Activated CD4-positive, alpha-beta T cell treated with anti-CD3 and anti-CD28 coated beads for 36 hours (primary cell): ENCODE measurements around the gene SPR. TPM values are rescaled to one million over a fixed set of nuclear protein-coding genes. Genes with fewer than 3 reads are reported as not detected.

Experiments used
- ATAC-seq: fragments of 200-7000 bp; cut with Tn5 transposase; one replicate; pipeline ENCODE4 v1.10.0; 2021; ENCODE audit warnings: mild to moderate bottlenecking, moderate library complexity
- CTCF ChIA-PET: fragments of 350-600 bp; sonication (Branson Sonifier 250); formaldehyde crosslinking; loops from one replicate; lab custom pipeline; 2021; ENCODE audit warnings: antibody characterized with exemption; lab: Charles Lee
- POLR2A ChIA-PET: fragments of 350-600 bp; sonication (Branson Sonifier 250); formaldehyde crosslinking; loops from one replicate; lab custom pipeline; 2021; ENCODE audit warnings: antibody characterized with exemption, inconsistent platforms; lab: Charles Lee
- DNase-seq: peaks from one replicate; pipeline ENCODE4 v3.0.0-alpha.2; 2020
- H3K27ac Mint-ChIP-seq: one replicate; pipeline ENCODE4 v1.8.0; 2021; ENCODE audit warnings: mixed read lengths
- H3K27me3 Mint-ChIP-seq: one replicate; pipeline ENCODE4 v1.8.0; 2021; ENCODE audit warnings: mixed read lengths
- H3K36me3 Mint-ChIP-seq: one replicate; pipeline ENCODE4 v1.8.0; 2021; ENCODE audit warnings: low read depth, mixed read lengths
- H3K4me1 Mint-ChIP-seq: one replicate; pipeline ENCODE4 v1.8.0; 2021; ENCODE audit warnings: mixed read lengths
- H3K4me3 Mint-ChIP-seq: one replicate; pipeline ENCODE4 v1.8.0; 2021; ENCODE audit warnings: mild to moderate bottlenecking, moderate library complexity, mixed read lengths
- H3K9me3 Mint-ChIP-seq: one replicate; pipeline ENCODE4 v1.8.0; 2021; ENCODE audit warnings: low read depth, mixed read lengths
- intact Hi-C, 2 experiments: fragments of 100-400 bp; cut with DNase I in 1 of 2; cut with micrococcal nuclease in 1 of 2; formaldehyde crosslinking; loops; one replicate each; pipeline versions ENCODE4 v1.14.2 to v1.15.1; 2022 to 2024; cut with DNase I, micrococcal nuclease
- total RNA-seq, 2 experiments: library from RNA; stranded (reverse); gene quantifications; one replicate each; pipeline ENCODE4 v1.2.3, GENCODE V29; 2021

Gene SPR
- total RNA-seq, 2 experiments from 2014 or later = 7.3 to 9.8 TPM

DNA sequence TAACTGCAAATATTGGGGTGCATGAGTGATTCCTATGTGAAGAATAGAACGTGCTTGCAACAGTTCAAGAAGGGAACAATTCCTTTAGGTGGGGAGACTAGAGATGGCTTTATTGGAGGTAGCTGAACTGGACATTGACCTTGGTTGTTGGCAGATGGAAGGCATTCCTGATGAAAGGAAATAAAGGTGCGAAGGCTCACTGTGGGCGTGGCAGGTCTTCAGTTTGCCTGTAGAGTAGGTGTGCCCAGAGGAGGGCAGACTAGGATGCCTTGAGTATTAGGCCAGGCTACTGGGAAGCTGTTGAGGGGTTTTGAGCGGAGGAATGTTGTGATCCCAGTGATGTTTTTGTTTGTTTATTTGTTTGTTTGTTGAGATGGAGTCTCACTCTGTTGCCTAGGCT is 2.8 kb downstream of the SPR start:
- H3K4me3 Mint-ChIP-seq = no peak overlapping the region

DNA sequence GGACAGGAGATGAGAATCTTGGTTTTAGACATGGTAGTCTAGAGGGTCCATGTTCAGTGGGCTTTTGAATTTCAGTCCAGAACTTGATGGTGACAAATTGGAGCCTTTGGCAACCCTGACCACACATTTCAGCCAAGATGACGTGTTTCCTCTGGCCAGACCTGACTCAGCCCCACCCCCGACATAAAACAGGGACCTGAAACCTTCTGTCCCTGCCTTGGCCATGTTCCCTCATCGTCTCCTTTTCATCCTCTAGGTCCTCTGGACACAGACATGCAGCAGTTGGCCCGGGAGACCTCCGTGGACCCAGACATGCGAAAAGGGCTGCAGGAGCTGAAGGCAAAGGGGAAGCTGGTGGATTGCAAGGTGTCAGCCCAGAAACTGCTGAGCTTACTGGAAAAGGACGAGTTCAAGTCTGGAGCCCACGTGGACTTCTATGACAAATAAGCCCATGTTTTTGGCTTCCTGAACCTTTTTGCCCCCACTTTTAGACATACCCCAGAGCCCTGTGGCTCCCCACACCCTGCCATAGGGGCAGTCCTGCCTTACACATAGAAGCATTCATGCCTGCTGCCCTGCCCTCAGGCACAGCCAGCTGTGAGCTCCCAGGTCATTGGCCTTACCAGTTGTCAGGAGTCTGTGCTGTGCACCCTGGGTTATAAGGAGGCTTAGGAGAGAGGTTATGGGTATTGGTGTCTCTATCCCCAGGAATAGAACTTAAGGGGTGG is 4.0 kb downstream of the SPR start:
- ChIA-PET CTCF (interaction anchor here (0.7 to 4.8 kb wide), 8 partner anchors 8 to 286 kb away, joined by 3 to 60 read pairs (median 8); no protein-coding TSS in a partner anchor), POLR2A (no interaction called here)
- no peaks in the 10 kb centered on the region for H3K9me3 Mint-ChIP-seq
- no peak overlapping the region for H3K4me3 Mint-ChIP-seq
- peaks cover 13% of the 10 kb centered on the region for H3K36me3 Mint-ChIP-seq
- DNase-seq = no peak
- H3K4me1 Mint-ChIP-seq = peaks cover 10% of the 10 kb centered on the region
- H3K27me3 Mint-ChIP-seq = peaks cover 48% of the 10 kb centered on the region
- H3K27ac Mint-ChIP-seq = no peak overlapping the region
- no peak for ATAC-seq
- intact Hi-C loops = no loop called here

More for the DNA sequence above, 2.8 kb downstream of the SPR start:
- DNase-seq = no peak
- no peak overlapping the region for H3K27ac Mint-ChIP-seq
- peaks cover 51% of the 10 kb centered on the region for H3K27me3 Mint-ChIP-seq
- H3K9me3 Mint-ChIP-seq = no peaks in the 10 kb centered on the region
- H3K36me3 Mint-ChIP-seq = peaks cover 13% of the 10 kb centered on the region
- ChIA-PET CTCF (interaction anchor here (0.6 to 4.8 kb wide), 5 partner anchors 10 to 288 kb away, joined by 3 to 60 read pairs (median 4); no protein-coding TSS in a partner anchor), POLR2A (no interaction called here)
- peaks cover 10% of the 10 kb centered on the region for H3K4me1 Mint-ChIP-seq
- intact Hi-C loops = loop anchor here in 1 of 2 experiments (5.0 kb wide), 1 partner anchor 182 kb away; the partner anchor contains the start of gene SFXN5
- ATAC-seq = no peak

DNA sequence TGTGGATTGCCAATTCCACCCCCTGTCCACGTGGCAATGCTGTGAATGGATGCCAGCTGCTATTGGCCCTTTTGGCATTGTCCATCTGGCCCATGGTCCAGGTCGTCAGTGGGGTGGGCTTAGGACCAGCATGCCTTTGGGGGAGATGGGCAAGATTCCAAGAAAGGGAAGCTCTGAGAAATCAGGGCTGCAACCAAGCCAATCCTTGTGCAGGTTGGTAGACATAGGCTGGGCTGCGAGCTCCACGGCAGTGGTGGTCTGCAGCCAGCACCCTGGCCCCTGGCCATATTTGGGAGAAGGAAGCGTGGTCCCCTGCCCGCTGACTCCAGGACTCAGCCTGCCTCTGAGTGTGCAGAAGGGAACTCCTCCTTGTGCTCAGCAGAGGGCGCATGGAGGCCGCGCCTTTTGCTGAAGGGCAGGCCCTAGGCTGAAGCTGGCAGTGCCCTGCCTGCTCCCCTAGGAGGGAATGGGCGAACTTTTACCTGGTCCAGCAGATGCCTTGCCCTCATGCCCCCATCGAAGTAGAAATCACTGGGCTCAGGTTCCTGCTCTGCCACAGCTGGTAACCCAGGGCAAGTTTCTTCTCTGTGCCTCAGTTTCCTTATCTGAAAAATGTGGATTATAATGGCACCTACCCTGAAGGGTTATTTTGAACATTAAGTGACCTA is 5.4 kb downstream of the SPR start:
- intact Hi-C loops = loop anchor here (1.0 to 2.0 kb wide), 6 partner anchors 42 to 285 kb away; no protein-coding TSS in a partner anchor
- Mint-ChIP-seq H3K27ac (no peak overlapping the region), H3K4me3 (no peak overlapping the region), H3K4me1 (peaks cover 5% of the 10 kb centered on the region), H3K9me3 (no peaks in the 10 kb centered on the region), H3K36me3 (peaks cover 13% of the 10 kb centered on the region), H3K27me3 (peaks cover 44% of the 10 kb centered on the region)
- ATAC-seq = peak; percentile 93
- CTCF ChIA-PET = interaction anchor here (0.6 to 4.8 kb wide), 23 partner anchors 10 to 1346 kb away, joined by 3 to 60 read pairs (median 5); partner anchors contain the start of gene EMX1
- POLR2A ChIA-PET = no interaction called here
- peak; percentile 81 for DNase-seq

DNA sequence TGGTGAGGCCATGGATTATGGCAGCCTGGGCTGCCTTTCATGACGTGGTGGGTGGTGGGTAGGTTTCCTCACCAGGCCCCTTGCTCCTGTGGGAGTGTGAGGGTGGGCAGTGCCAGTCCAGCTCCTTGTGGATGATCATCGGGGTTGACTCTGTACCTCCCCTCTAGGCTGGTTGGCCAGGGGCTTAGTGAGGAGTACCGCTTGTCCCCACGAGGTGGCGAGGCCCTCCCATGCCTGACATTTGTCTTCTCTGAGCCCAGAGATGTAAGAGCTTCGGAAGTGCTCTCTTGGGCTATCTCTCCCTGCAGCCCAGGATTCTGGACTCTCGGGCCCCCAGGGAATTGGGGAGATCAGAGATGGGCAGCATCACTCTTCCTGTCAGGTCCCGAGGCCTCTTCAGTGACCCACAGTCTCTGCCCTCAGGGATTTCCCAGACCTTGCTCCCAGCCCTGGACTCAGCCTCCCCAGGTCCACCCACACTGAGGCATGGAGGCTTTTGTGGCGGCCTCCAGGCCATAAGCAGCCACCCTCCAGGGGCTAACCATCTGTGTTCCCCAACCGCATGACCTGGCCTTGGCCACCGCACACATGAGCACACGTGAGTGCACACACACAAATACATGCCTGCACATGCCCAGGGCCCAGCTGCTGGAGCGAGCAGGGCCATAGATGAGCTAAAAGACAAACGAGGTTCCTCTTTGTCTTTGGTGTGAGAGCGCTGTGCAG is 6.5 kb downstream of the SPR start:
- POLR2A ChIA-PET = no interaction called here
- peaks cover 45% of the 10 kb centered on the region for H3K27me3 Mint-ChIP-seq
- DNase-seq (peak; percentile 72), ATAC-seq (peak; percentile 70)
- H3K36me3 Mint-ChIP-seq = peaks cover 13% of the 10 kb centered on the region
- intact Hi-C loops = loop anchor here in 1 of 2 experiments (1.0 to 2.0 kb wide), 3 partner anchors 41 to 283 kb away; no protein-coding TSS in a partner anchor
- H3K4me1 Mint-ChIP-seq = no peaks in the 10 kb centered on the region
- H3K27ac Mint-ChIP-seq = no peak overlapping the region
- no peaks in the 10 kb centered on the region for H3K9me3 Mint-ChIP-seq
- H3K4me3 Mint-ChIP-seq = no peak overlapping the region
- CTCF ChIA-PET = interaction anchor here (0.6 to 4.8 kb wide), 21 partner anchors 9 to 319 kb away, joined by 3 to 60 read pairs (median 5); partner anchors contain the start of gene EMX1

DNA sequence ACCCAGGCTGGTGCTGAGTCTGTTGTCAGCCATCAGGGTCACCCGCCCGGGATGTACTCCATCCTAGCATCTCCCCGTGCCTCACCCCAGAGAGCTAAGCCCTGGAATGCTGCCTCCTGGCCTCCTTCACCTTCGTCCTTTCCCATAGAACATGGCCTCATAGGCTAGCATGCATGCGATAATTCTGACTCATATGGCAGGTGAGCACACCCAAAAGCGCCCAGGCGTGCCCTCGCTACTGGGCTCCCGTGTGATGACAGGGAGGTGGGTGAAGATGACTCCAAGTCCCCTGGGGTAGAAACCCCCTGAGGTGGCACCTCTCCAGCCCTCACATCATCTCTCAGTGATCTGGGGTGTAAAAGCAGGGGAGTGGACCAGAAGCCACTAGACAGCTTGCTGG is 7.3 kb downstream of the SPR start:
- H3K27ac Mint-ChIP-seq = no peak overlapping the region
- no peaks in the 10 kb centered on the region for H3K9me3 Mint-ChIP-seq
- no peak overlapping the region for H3K4me3 Mint-ChIP-seq
- ATAC-seq = no peak
- no peaks in the 10 kb centered on the region for H3K4me1 Mint-ChIP-seq
- H3K27me3 Mint-ChIP-seq = peaks cover 40% of the 10 kb centered on the region
- peaks cover 13% of the 10 kb centered on the region for H3K36me3 Mint-ChIP-seq
- intact Hi-C loops = no loop called here
- ChIA-PET CTCF (interaction anchor here (0.6 to 4.8 kb wide), 9 partner anchors 8 to 318 kb away, joined by 3 to 60 read pairs (median 6); partner anchors contain the start of genes EMX1 and SPR), POLR2A (no interaction called here)
- DNase-seq = no peak

DNA sequence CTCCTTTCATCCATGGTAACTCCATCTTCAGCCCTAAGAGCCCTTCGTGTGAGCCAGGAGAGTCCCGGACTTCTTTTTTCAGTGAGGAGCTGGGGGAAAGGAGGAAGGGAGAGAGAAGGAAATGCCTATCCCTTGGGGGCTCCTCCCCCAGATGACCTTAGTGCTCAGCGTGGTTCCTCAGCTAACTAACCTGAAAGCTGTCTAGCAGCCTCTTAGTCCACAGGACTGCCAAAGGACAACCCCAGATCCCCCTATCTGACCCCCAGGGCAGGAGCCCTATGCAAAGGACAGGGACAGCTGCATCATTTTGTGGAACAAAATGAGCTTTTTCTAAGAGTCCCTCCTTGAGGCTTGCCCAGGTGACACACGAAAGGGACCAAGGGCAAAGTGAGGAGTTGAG is 7.9 kb downstream of the SPR start:
- H3K9me3 Mint-ChIP-seq = no peaks in the 10 kb centered on the region
- peaks cover 35% of the 10 kb centered on the region for H3K27me3 Mint-ChIP-seq
- intact Hi-C loops = no loop called here
- ATAC-seq = no peak
- no peaks in the 10 kb centered on the region for H3K4me1 Mint-ChIP-seq
- POLR2A ChIA-PET = no interaction called here
- no peak for DNase-seq
- peaks cover 11% of the 10 kb centered on the region for H3K36me3 Mint-ChIP-seq
- CTCF ChIA-PET = interaction anchor here (0.6 to 3.5 kb wide), 5 partner anchors 8 to 570 kb away, joined by 3 to 27 read pairs (median 6); partner anchors contain the start of genes EMX1 and SPR
- H3K4me3 Mint-ChIP-seq = no peak overlapping the region
- H3K27ac Mint-ChIP-seq = no peak overlapping the region

DNA sequence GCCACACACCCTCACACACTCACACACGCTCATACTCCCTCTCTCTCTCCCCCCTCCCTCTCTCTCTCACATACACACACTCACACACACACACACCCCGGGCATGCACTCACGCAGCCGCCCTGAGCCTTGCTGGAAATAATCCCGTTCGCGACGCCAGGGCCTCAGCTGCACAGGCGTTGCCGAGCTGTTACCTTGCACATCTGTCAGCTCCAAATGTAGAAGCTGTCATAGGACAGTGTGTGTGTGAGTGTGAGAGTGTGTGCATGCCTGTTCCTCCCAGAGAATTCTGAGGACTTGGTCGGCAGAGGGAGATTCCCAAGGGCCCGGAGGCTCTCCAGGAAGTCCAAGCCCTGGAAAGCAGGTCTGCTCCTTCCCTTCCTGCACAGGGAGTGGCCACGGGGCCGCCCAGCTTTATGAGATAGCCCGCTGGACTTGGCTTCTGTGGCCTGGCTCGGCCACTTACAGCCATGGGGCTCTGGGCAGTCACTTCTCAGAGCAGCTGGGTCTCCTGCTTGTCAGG is 8.6 kb downstream of the SPR start:
- POLR2A ChIA-PET = no interaction called here
- peaks cover 37% of the 10 kb centered on the region for H3K27me3 Mint-ChIP-seq
- no peaks in the 10 kb centered on the region for H3K4me1 Mint-ChIP-seq
- CTCF ChIA-PET = interaction anchor here (0.6 to 2.1 kb wide), 4 partner anchors 9 to 571 kb away, joined by 3 to 15 read pairs (median 4); partner anchors contain the start of gene SPR
- H3K36me3 Mint-ChIP-seq = peaks cover 8% of the 10 kb centered on the region
- ATAC-seq (no peak), DNase-seq (no peak)
- intact Hi-C loops = no loop called here
- H3K9me3 Mint-ChIP-seq = no peaks in the 10 kb centered on the region
- H3K27ac Mint-ChIP-seq = no peak overlapping the region
- no peak overlapping the region for H3K4me3 Mint-ChIP-seq

DNA sequence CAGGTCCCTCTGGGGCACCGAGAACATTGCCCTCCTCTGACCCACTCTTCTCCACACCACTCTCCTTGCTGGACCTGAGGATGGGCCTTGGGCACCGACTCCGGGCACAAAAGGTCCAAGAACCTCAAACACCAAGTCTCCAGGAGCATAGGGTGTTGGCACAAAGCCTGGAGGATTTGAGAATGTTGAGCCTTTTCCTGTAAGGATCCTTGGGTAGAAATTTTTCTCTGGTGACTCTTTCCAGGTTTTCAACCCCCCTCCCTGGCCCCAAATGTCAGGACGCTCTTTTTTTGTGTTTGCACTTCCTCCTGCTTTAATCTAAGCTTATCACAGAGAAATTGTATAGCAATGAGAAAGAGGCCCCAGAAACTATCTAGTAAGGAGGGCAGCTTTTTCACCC is 9.2 kb downstream of the SPR start:
- H3K4me1 Mint-ChIP-seq = no peaks in the 10 kb centered on the region
- intact Hi-C loops = no loop called here
- H3K36me3 Mint-ChIP-seq = peaks cover 8% of the 10 kb centered on the region
- DNase-seq (no peak), ATAC-seq (no peak)
- H3K4me3 Mint-ChIP-seq = no peak overlapping the region
- peaks cover 40% of the 10 kb centered on the region for H3K27me3 Mint-ChIP-seq
- CTCF ChIA-PET = interaction anchor here (2.1 kb wide), 1 partner anchor 10 kb away, joined by 15 read pairs; the partner anchor contains the start of gene SPR
- no peaks in the 10 kb centered on the region for H3K9me3 Mint-ChIP-seq
- POLR2A ChIA-PET = no interaction called here
- no peak overlapping the region for H3K27ac Mint-ChIP-seq

DNA sequence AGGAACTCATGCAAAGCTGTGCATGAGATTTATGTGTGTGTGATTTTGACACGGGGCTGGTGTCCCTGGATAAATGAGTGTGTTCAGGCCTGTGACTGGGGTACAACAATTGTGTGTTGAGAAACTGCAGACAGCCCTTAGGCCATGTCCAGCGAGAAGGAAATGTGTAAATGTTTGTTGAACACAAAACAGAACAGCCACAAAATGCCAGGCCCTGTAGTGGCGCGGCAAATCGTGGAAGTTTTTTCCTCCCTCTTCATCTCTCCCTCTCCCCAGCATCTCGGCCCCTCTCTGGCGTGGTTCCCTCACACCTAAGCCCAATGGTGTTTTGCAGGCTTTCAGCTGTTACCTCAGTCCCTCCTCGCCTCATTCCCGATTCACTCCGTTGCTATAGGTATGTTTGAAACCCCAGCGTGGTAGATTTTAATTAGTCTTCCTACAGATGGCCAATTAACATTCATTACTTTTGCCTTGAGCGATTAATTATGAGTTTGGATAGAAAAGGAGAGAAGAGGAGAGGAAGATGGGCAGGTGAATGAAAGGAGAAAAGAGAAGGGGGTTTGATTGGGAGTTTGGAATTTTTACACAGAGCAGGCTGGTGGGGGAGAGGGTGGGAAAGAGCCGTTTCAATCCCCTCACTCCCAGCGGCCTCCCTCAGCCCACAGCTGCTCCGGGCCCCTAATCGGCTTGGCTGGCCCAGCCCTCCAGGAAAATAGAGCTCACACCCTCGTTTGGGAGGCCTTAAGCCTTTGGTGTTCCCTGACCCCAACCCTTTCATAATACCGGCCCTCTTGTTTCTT is 10.8 kb downstream of the SPR start:
- ATAC-seq (no peak), DNase-seq (no peak)
- CTCF ChIA-PET = interaction anchor here (0.6 to 1.4 kb wide), 8 partner anchors 10 to 280 kb away, joined by 3 to 6 read pairs (median 3); partner anchors contain the start of gene SPR
- Mint-ChIP-seq H3K27ac (no peak overlapping the region), H3K36me3 (no peaks in the 10 kb centered on the region), H3K4me3 (no peak overlapping the region), H3K27me3 (peaks cover 40% of the 10 kb centered on the region), H3K4me1 (no peaks in the 10 kb centered on the region), H3K9me3 (no peaks in the 10 kb centered on the region)
- POLR2A ChIA-PET = interaction anchor here (0.6 kb wide), 1 partner anchor 230 kb away, joined by 5 read pairs; no protein-coding TSS in a partner anchor
- intact Hi-C loops = no loop called here

DNA sequence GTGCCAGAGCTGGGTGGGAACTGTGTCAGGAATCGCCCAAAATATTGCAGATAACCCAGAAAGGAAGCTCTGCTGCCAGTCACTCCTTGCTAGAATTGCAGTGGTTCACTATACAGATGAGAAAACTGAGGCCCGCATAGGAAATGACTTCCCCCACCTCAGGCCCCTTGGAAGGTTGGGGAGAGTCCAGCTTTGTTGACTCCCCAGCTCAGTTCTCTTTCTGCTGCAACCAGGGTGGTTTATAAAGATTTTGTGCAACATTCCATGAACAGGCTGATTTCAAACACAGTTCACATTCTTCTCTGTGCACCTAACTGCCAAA is 11.3 kb downstream of the SPR start:
- DNase-seq (no peak), ATAC-seq (no peak)
- ChIA-PET POLR2A (interaction anchor here (0.7 kb wide), 1 partner anchor 1787 kb away, joined by 3 read pairs; no protein-coding TSS in a partner anchor), CTCF (interaction anchor here (0.9 to 1.4 kb wide), 7 partner anchors 11 to 279 kb away, joined by 3 to 6 read pairs (median 3); partner anchors contain the start of gene SPR)
- no peaks in the 10 kb centered on the region for H3K4me1 Mint-ChIP-seq
- intact Hi-C loops = no loop called here
- no peaks in the 10 kb centered on the region for H3K9me3 Mint-ChIP-seq
- H3K4me3 Mint-ChIP-seq = no peak overlapping the region
- H3K27me3 Mint-ChIP-seq = peaks cover 40% of the 10 kb centered on the region
- no peak overlapping the region for H3K27ac Mint-ChIP-seq
- H3K36me3 Mint-ChIP-seq = no peaks in the 10 kb centered on the region
